Cardiac septum (tissue), 1 donor: ENCODE measurements around the gene PAM. TPM values are rescaled to one million over a fixed set of nuclear protein-coding genes. Genes with fewer than 3 reads are reported as not detected.
"Not testable (repeated sequence)": the region's sequence is repeated elsewhere in the genome, so short reads cannot be mapped to it uniquely, and the experiment has no call there.

Experiments
- DNase-seq: peaks from one replicate; pipeline ENCODE4 v3.0.0-alpha.2; 2020; ENCODE audit warnings: low spot score
- intact Hi-C: fragments of 100-400 bp; cut with DNase I; formaldehyde crosslinking; loops from one replicate; pipeline ENCODE4 v1.14.0; 2022
- total RNA-seq: library from RNA; stranded (reverse); fragmentation: NEBNext Ultra II Directional; extraction: Animal tissue kit (Norgen Biotek cat#: 25700); gene quantifications from one replicate; pipeline ENCODE4 v1.2.1, GENCODE V29; 2021
- donor health status: DM: no; HTN: no; CAD: no.

Gene PAM
- total RNA-seq, 1 donor from 2014 or later, result 1,080 TPM

GRCh38 chr5:103005276-103005675, 250.2 kb downstream of the PAM start:
- intact Hi-C loops, result no loop called here
- DNase-seq, result no peak

DNA sequence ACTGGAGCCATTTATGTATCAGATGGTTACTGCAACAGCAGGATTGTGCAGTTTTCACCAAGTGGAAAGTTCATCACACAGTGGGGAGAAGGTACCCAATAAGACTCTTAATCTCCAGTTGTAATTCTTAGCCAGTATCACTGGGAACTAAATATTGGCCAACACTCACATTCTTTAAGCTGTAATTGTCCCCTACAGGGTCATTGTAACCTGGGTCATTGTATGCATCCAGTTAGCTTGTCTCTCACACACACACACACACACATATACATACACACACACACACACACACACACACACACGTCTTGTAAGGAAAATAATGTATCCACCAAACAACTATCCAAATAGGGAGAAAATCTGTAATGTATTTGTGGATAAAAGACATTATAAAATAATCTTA, 251.8 kb downstream of the PAM start:
- intact Hi-C loops, result no loop called here
- DNase-seq, result no peak

DNA sequence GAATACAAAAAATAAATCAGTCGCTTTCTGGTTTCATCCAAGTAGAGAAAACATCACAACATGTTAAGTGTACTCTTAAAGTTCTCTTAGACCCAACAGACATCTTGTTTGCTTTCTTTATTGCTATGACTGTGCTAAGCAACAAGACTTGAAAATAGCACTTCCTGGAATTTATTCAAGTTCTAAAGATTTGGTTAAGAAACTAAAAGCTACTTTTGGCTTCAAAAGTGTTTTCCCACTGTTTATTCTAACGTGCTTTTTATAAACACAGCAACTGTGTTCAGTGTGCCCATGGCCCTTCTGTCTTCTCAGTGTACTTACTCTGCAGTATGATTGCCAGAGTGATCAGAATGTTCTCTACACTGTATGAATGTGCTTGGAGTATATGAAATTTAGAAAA, 255.1 kb downstream of the PAM start:
- DNase-seq, result no peak
- intact Hi-C loops, result no loop called here

DNA sequence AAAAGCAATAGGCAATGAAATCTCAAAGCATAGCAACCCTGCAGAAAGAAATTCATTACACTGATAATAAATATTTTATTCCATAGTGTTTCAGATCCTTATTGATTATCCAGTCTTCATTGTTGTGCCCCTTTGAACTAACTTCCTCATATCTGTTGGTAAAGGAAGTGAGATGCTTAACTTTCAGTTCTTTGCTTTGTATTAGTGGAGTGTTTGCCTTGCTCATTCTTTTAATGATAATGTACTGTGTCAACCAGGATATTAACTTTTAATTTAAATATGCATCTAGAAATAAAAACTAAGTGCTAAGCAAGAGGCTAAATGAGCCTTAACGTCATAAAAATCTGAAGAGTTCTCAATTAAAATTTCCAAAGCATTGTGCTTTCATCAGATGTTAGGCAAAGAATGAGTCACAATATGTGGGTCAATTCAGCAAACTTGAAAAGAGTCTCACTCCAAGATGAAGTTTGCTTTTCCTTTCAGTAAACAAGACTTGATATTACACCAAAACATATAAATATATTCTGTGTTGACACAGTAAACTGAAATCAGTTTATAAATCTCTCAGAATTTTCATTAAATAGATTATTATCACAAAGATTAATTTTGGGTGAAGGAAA, 258.9 kb downstream of the PAM start:
- no peak for DNase-seq
- intact Hi-C loops, result no loop called here

- intact Hi-C loops, result no loop called here
- no peak for DNase-seq
These were observed 259.9 kb downstream of the PAM start for GRCh38 chr5:103014983-103015382.

GRCh38 chr5:103016167-103016566, 261.1 kb downstream of the PAM start:
- intact Hi-C loops, result no loop called here
- no peak for DNase-seq

GRCh38 chr5:103019804-103020203, 264.7 kb downstream of the PAM start:
- intact Hi-C loops, result no loop called here
- DNase-seq, result no peak

DNA sequence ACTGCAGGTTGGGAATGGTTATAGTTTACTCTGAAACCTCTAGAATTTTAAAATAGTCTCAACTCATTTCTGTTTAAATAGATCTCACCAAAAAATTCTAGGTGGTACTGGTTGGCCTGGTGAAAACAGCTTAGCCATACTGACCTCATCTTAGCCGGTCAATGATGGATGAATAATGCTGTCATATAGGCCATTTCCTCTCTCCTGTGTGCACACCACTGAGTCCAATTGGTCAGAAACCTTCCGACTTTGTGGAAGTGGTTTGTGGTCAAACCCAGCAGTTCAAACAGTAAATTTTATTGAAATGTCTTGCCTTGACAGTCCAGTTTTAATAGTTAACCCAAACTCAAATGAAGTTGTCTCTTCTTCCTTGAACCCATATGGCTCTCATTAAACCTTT, 266.2 kb downstream of the PAM start:
- no peak for DNase-seq
- intact Hi-C loops, result no loop called here

DNA sequence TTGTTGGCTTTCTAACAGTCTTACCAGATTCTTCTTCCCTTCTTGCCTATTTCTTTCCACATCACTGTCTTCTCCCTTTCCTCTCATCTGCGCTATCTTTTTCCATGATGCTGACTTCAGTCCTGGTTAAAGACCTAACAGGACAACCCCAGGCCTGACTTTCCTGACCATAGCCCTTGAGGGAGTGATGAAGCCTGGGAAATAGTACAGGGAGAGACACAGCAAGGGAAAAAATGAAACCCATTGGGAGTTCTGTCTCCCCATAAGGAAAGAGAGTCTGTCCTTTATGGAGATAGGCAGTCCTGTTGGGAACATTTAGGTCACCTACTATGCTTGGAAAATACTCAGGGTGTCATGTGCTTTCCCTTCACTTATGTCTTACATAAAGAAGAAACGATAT, 272.2 kb downstream of the PAM start:
- no peak for DNase-seq
- intact Hi-C loops, result no loop called here

DNA sequence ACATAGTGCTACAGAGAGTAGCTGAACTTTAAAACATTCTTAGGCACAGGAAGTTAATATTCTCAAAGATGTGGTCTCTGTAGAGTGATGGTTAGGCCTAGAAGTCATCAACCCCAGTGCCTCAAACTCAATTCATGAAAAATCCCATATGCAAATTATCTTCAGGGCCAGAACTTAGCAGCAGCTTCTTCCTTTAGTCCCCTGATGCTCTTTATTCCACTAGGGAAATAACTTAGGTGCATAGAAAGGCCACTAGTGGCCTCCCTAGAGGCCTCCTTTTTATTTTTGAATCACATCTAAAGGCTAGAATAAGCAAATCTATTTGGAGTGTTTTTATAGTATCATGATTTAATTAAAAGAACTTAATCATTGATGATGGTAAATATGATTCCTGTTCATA, 276.5 kb downstream of the PAM start:
- intact Hi-C loops, result no loop called here
- DNase-seq, result no peak

DNA sequence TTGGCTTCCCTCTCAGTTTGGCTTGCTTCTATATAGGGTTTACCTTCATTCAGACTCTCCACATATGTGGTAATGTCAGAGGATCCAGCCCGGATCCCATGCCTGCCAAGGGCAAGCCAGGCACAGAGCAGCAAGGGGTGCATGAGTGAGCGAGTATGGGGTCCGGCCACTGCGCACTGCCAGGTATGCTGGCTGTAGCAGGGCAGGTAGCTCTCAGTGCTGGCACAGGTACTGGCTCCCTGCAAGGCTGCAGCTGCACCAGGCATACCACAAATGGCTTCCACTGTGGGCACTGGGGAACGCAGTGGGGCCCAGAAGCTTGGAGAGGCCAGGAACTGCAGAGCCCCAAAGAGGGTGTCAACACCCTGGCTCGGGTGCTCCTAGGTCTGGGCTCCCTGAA, 278.6 kb downstream of the PAM start:
- DNase-seq, result no peak
- intact Hi-C loops, result no loop called here

DNA sequence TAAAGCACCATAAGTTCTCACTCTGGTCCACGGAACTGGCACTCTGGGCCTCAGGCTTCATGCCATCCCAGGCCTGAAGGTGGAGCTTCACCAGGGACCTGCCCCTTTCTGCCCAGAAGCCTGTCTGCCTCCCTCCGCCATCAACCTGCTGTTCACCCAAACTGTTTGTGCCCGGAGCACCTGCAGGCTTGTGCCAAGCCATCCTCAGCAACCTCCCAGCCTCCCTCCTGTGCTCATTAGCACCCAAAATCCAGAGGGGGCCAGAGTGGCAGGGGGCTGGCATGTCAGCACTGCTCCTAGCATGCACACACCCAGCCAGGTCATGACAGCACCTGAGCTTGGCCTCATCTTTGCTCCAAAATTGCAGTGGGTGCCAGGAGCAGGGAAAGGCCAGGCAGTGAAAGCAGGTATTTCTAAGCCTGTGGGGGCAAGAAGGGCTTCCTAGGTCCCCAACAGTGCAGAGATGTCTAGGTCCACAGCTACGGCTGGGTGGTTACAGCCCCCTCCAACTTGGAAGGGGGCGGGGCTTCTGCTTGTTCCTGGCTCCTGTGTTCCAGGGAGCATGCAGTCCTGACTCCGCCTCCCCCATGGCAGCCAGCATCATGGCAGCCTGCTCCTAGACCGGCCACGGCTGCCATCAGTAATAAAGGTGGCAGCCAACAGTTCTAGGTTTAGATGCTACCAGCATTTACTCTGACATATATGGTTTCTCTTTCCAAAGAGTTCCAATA, 279.7 kb downstream of the PAM start:
- intact Hi-C loops, result no loop called here
- DNase-seq, result no peak

GRCh38 chr5:103035701-103036100, 280.6 kb downstream of the PAM start:
- intact Hi-C loops, result no loop called here
- no peak for DNase-seq

DNA sequence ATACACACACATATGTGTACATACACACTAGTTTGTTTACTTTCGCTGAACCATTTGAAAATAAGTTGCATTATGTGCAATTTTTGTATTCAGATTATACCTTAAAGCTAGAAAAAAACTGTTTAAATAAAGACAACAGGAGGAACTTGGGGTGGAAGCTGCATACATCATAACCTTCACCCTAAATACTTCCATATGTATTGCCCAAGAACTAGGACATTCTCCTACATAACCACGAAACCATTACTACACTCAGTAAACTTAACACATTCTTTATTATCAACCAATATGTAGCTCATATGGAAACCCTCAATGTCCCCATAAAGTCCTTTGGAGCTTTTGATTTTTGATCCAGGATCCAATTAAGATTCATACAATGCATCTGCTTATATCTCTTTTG, 281.5 kb downstream of the PAM start:
- DNase-seq, result no peak
- intact Hi-C loops, result no loop called here

- intact Hi-C loops, result no loop called here
- no peak for DNase-seq
These were observed 282.8 kb downstream of the PAM start for GRCh38 chr5:103037673-103038455.

GRCh38 chr5:103041071-103041676, 286.1 kb downstream of the PAM start:
- no peak for DNase-seq
- intact Hi-C loops, result loop anchor here (2.0 to 5.0 kb wide), 2 partner anchors 259 to 360 kb away; no protein-coding TSS in a partner anchor

DNA sequence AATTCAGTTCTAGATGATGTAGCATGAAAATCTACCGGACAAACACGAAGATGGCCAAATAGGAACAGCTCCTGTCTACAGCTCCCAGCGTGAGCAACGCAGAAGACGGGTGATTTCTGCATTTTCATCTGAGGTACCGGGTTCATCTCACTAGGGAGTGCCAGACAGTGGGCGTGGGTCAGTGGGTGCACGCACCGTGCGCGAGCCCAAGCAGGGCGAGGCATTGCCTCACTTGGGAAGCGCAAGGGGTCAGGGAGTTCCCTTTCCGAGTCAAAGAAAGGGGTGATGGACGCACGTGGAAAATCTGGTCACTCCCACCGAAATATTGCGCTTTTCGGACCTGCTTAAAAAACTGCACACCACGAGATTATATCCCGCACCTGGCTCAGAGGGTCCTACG, 291.6 kb downstream of the PAM start:
- intact Hi-C loops, DNase-seq: not testable (repeated sequence)

GRCh38 chr5:103057208-103058130, 302.4 kb downstream of the PAM start:
- no peak for DNase-seq
- intact Hi-C loops, result no loop called here

GRCh38 chr5:103059525-103059924, 304.4 kb downstream of the PAM start:
- intact Hi-C loops, result no loop called here
- DNase-seq, result no peak
